Fibroblast of mammary gland (primary cell): ENCODE measurements around the gene NOTCH1.

Experiments used
- DNase-seq: peaks from one replicate; pipeline ENCODE4 v3.0.0-alpha.2; 2010; ENCODE audit warnings: low read depth
- H3K4me3 ChIP-seq: 2 replicates; pipeline ENCODE4 v1.5.1; 2011; ENCODE audit warnings: low read depth, mild to moderate bottlenecking, low read length, moderate library complexity; ENCODE audit not compliant: control insufficient read depth
- TF ChIP-seq, protein P1 (sequence below): conservative IDR thresholded peaks from 2 replicates; pipeline ENCODE4 v1.5.1; 2011; ENCODE audit warnings: low read depth, low read length, inconsistent platforms; ENCODE audit not compliant: control insufficient read depth, insufficient read depth

Gene NOTCH1

DNA sequence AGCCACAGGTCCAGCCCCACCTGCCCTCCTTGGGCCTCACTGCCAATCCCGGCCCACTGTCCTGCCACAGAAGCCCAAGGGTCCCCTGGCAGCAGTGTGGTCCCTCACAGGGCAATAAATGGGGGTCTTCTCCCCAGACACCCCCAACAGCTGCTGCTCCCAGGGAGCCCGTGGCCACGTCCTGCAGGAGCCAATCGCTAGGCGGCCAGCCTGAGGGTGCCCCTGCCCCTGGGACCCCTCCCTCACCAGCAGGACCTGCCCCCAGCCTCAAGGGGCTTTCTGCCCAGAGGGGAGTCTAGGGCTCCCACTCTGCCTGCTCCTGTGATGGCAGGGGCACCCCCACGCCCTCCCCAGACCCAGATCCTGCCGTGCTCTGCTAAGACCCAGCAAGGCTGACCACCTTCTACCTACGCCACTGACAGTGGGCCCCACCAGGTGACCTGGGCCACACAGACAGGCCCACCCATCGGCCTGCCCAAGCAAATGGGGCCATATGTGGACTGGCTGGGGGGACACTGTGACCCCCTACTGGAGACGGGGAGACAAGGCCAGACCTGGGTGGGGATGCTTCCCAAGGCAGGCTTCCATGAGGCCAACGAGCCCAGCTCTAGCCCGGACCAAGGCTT lies 17.0 kb downstream of the NOTCH1 start:
- TF ChIP-seq, protein P1, sequence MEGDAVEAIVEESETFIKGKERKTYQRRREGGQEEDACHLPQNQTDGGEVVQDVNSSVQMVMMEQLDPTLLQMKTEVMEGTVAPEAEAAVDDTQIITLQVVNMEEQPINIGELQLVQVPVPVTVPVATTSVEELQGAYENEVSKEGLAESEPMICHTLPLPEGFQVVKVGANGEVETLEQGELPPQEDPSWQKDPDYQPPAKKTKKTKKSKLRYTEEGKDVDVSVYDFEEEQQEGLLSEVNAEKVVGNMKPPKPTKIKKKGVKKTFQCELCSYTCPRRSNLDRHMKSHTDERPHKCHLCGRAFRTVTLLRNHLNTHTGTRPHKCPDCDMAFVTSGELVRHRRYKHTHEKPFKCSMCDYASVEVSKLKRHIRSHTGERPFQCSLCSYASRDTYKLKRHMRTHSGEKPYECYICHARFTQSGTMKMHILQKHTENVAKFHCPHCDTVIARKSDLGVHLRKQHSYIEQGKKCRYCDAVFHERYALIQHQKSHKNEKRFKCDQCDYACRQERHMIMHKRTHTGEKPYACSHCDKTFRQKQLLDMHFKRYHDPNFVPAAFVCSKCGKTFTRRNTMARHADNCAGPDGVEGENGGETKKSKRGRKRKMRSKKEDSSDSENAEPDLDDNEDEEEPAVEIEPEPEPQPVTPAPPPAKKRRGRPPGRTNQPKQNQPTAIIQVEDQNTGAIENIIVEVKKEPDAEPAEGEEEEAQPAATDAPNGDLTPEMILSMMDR: no peak
- no peak for DNase-seq
- H3K4me3 ChIP-seq: no peak overlapping the region

DNA sequence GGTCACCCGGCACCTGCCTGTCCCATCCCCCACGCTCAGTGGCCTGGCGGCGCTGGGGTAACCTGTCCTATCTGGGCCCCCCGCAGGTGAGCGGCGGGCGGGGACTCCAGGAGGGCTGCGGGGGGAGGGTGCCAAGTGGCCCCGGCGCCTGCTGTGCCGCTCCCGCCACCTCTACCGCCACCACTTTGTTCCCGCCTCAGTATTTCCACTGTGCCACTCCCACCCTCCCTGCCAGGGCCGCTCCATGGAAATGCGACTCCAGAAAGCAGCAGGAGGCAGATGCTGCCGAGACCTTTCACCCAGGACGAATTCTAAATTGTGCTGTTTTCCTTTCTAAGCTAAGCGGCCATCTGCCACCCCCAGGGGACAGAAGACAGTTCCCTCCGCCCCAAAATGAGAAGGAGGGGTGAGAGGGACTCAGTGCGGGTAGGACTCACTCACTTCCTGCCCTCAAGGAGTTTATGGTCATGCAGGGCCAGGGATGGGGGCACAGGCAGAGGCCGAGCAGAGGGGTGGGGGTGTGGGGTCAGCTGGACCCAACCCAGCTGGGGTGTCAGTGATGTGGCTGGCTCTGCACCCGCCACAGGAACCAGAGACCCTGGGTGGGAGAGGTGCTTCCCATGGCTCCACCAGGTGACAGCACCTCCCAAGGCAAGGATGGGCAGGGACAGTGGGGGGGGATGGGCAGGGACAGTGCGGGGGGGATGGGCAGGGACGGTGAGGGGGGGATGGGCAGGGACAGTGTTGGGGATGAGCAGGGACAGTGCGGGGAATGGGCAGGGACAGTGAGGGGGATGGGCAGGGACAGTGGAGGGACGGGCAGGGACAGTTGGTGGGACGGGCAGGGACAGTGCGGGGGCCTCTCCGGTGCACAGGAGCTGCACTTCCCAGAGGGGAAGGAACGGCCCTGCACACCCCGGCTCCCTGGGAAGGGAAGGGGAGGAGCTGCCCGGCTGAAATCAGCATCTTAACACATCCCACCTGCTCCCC lies 17.8 kb downstream of the NOTCH1 start:
- no peak overlapping the region for H3K4me3 ChIP-seq
- TF ChIP-seq, protein P1: no peak
- DNase-seq: no peak

DNA sequence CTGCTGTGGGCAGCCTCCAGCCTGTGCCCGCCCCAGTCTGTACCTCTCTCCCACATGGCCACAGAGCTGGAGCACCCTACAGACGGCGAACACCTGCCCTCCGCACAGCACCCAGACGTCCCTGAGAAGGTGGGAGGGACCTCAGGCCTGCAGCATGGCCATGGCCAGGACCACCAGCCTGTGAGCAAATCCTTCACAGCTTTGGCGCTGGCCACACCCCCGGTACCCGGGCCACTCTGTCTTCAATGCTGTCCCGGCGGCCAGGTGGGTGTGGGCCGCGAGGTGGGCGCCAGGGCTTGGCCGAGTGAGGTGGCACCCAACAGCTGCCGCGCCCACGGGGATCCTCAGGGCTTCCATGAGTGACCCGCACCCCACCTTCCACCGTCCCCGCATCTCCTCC lies 18.7 kb downstream of the NOTCH1 start:
- TF ChIP-seq, protein P1: no peak
- DNase-seq: no peak
- no peak overlapping the region for H3K4me3 ChIP-seq

DNA sequence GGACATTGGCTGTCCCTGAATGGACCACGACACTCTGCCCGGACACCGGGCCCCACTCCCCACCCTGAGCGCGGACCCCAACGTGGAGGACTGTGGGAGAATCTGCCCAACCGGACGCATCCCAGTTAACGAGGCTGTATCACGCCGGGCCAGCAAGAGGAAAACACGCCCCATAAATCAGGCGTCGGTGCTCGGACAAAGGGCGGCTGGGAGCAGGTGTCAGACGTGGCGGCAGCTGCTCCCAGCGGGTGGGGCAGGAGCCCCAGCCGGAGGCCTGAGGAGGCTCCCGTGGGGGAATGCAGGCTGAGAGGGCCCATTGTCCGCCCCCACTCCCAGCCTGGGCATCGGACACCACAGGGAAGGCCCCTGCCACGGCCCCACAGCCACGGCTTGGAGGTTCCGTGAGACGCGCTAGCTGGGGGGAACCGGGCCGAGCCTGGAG lies 19.2 kb downstream of the NOTCH1 start:
- no peak overlapping the region for H3K4me3 ChIP-seq
- no peak for DNase-seq
- TF ChIP-seq, protein P1: no peak

DNA sequence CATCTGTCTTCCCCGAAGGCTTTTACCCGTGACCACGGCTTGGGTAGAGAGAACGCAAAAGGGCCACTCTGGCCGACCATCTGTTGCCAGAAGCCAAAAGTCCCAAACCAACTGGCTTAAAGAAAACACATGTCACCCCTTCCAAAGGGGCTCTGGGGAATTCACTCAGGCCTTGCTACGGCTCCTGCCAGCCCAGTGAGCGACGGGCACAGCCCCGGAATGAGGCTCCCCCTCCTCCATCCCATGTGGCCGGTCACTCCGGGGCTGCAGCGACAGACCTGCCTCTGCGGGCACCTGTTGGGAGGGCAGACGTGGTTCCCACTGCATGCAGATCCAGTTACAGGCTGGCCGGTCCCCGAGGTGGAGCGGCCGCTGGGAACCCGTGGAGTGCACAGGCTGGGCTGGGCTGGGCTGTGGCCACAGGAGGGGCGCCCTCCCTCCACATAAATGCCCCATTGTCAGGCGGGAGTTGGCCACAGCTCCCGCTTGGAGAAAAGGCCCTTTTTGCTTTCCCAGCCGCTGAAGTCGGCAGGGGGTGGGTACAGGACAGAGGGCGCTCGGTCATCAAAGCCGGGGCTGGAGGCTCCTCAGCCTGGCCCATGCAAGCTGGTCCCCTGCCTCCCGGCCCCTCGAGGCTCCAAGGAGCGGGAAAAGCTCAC lies 19.9 kb downstream of the NOTCH1 start:
- TF ChIP-seq, protein P1: no peak
- DNase-seq: no peak
- no peak overlapping the region for H3K4me3 ChIP-seq

DNA sequence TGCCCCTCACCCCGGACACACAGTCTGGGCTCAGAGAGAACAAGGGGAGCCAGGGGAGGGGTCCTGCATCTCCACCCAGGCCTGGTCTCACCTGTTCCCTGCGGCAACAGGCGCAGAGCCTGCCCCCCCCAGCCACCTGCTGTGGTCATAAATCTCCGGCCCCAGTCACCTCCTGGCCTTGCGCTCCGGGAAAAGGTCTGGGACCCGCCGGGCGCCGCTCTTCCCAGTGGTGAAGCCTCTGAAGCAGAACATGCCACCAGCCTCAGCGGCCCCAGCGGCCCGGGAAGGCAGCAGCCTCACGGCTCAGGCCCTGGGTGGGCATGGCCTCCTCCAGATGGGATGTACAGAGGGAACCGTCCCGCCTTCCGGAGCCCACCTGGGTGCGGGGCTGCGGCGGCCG lies 20.6 kb downstream of the NOTCH1 start:
- TF ChIP-seq, protein P1: no peak
- DNase-seq: no peak

More for the DNA sequence above, 20.6 kb downstream of the NOTCH1 start:
- H3K4me3 ChIP-seq: no peak overlapping the region
